SK-N-SH (cell line): ENCODE measurements around the gene RHCE.
"Not testable (repeated sequence)": the region's sequence is repeated elsewhere in the genome, so short reads cannot be mapped to it uniquely, and the experiment has no call there.

Experiments used
- CTCF ChIP-seq: fragments of 200-600 bp; sonication (generic); IDR thresholded peaks from 2 replicates; pipeline ENCODE4 v1.6.1; 2017; ENCODE audit warnings: antibody characterized with exemption, mild to moderate bottlenecking, moderate library complexity
- EZH2phosphoT487 ChIP-seq: fragments of 200-600 bp; sonication (generic); IDR thresholded peaks from 2 replicates; pipeline ENCODE4 v1.6.1; 2017; ENCODE audit warnings: low read depth, mixed run types, mild to moderate bottlenecking, antibody characterized with exemption, moderate library complexity, borderline replicate concordance
- FOXM1 ChIP-seq: IDR thresholded peaks from 2 replicates; pipeline ENCODE4 v1.4.0; 2012; ENCODE audit warnings: low read depth, mild to moderate bottlenecking
- MAX ChIP-seq: IDR thresholded peaks from 2 replicates; pipeline ENCODE4 v1.4.0; 2012; ENCODE audit warnings: low read depth
- NFIC ChIP-seq: IDR thresholded peaks from 2 replicates; pipeline ENCODE4 v1.4.0; 2012; ENCODE audit warnings: borderline replicate concordance
- SIN3A ChIP-seq: IDR thresholded peaks from 2 replicates; pipeline ENCODE4 v1.6.1; 2012; ENCODE audit warnings: low read depth, mild to moderate bottlenecking, low read length, moderate library complexity, borderline replicate concordance
- SMC3 ChIP-seq: IDR thresholded peaks from 2 replicates; pipeline ENCODE4 v1.6.1; 2012; ENCODE audit warnings: low read depth, low read length, improper control_type of control experiment
- TF ChIP-seq, protein P1 (sequence below): fragments of 150-350 bp; IDR thresholded peaks from 2 replicates; pipeline ENCODE4 v1.6.1; 2017; ENCODE audit warnings: antibody characterized with exemption, low read length, low read depth, borderline replicate concordance

DNA sequence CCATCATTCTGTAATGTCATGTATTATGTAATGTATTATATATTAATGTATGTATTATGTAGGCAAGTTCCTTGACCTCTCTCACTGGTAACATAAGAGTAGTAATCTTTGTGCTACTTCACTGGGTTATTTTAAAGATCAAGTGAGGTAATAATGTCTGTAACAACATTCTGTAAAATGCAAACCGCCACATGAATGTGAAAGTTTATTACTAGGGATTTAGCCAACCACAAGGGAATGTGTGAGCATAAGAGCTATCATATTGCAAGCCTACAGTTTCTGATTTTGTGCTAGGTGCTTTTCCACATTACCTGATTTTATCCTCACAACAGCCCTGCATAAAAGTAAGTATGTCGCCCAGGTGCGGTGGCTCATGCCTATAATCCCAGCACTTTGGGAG lies 96.2 kb downstream of the RHCE start:
- TF ChIP-seq SIN3A, CTCF, EZH2phosphoT487, SMC3, MAX, NFIC, FOXM1: not testable (repeated sequence)
- TF ChIP-seq, protein P1, sequence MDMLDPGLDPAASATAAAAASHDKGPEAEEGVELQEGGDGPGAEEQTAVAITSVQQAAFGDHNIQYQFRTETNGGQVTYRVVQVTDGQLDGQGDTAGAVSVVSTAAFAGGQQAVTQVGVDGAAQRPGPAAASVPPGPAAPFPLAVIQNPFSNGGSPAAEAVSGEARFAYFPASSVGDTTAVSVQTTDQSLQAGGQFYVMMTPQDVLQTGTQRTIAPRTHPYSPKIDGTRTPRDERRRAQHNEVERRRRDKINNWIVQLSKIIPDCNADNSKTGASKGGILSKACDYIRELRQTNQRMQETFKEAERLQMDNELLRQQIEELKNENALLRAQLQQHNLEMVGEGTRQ, result not testable (repeated sequence)
